ENCODE results near the gene SLC6A11. TPM values are rescaled to one million over a fixed set of nuclear protein-coding genes. Genes with fewer than 3 reads are reported as not detected.
A peak's percentile ranks its signal among the peaks of the same experiment; 100 is the strongest.

The SLC6A11 gene
- total RNA-seq, 1 experiment from 2014 or later, result 1.5 TPM

DNA sequence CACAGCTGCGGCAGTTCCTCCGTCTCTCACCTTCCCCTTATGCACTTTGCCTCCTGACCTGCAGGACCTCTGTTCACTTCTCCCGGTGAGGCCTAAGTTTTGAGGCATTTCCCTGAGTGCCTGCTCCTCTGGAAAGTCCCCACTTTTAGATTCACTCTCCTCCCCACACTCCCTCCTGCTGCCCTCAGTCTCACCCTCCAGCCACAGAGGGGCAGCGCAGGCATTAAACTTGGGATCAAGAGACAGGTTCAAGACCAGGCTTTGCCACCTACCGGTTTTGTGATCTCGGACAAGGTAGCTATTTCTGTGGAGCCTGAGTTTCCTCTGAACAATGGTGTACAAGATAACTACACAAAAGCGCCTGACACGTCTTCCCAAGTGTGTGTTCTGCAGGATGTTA lies 19.4 kb downstream of the SLC6A11 start:
- Histone ChIP-seq H3T11ph (ENCODE audit: low read length) (no peak overlapping the region), H4K5ac (ENCODE audit: insufficient read length, low read depth, low read length) (no peak overlapping the region), H4K91ac (ENCODE audit: insufficient read length, low read depth, low read length) (no peak overlapping the region), H2BK5ac (ENCODE audit: insufficient read length, low read length) (no peak overlapping the region), H2BK12ac (ENCODE audit: insufficient read length, low read depth, low read length) (no peak overlapping the region), H3K9ac (ENCODE audit: extremely low read depth, insufficient read length, low read length) (no peak overlapping the region), H3K4me1 (ENCODE audit: insufficient read depth, low read length) (no peaks in the 10 kb centered on the region), H3K23me2 (ENCODE audit: insufficient read length, low read depth, low read length, poor library complexity, severe bottlenecking) (no peaks in the 10 kb centered on the region), H3K4ac (ENCODE audit: low read depth, low read length) (no peak overlapping the region), H3K79me2 (ENCODE audit: insufficient read depth, low read length) (no peaks in the 10 kb centered on the region), H3K18ac (ENCODE audit: insufficient read length, low read depth, low read length) (no peak overlapping the region), H3K27me3 (ENCODE audit: insufficient read depth, low read length) (no peaks in the 10 kb centered on the region), H2BK15ac (ENCODE audit: low read depth, low read length) (no peak overlapping the region), H3K27ac (ENCODE audit: insufficient read length, low read depth, low read length) (no peak overlapping the region), H3K14ac (ENCODE audit: insufficient read depth, low read length) (no peak overlapping the region), H3K9me3 (ENCODE audit: control insufficient read depth, low read depth, low read length) (no peaks in the 10 kb centered on the region), H4K8ac (replicated peaks; ENCODE audit: insufficient read length, low read depth, low read length) (no peak overlapping the region), H3K79me1 (ENCODE audit: insufficient read depth, low read depth, low read length, poor library complexity, severe bottlenecking) (no peaks in the 10 kb centered on the region), H2AK5ac (ENCODE audit: insufficient read length, low read length) (no peak overlapping the region), H3K56ac (ENCODE audit: insufficient read length, low read depth, low read length) (no peak overlapping the region), H2BK20ac (ENCODE audit: low read depth, low read length, poor library complexity, severe bottlenecking) (no peak overlapping the region), H4K20me1 (ENCODE audit: control insufficient read depth, insufficient read depth, insufficient read length) (no peaks in the 10 kb centered on the region), H3K4me2 (ENCODE audit: insufficient read depth, insufficient read length, low read length) (no peak overlapping the region), H3K23ac (ENCODE audit: insufficient read length, low read depth, low read length) (no peak overlapping the region), H2AFZ (ENCODE audit: low read length) (no peak overlapping the region), H2BK120ac (ENCODE audit: low read depth, low read length, poor library complexity, severe bottlenecking) (no peak overlapping the region)
- Mint-ChIP-seq H3K27me3 (ENCODE audit: low read depth) (peaks cover 26% of the 10 kb centered on the region), H3K4me3 (no peak overlapping the region), H3K9me3 (no peaks in the 10 kb centered on the region; a peak in 1 of 5 replicates), H3K27ac (no peak overlapping the region), H3K36me3 (ENCODE audit: insufficient read depth in 1 of 3, low read depth in 3 of 3) (no peaks in the 10 kb centered on the region; a peak in 1 of 7 replicates), H3K4me1 (peaks cover 3 to 10% of the 10 kb centered on the region in 2 experiments; a peak in 3 of 4 replicates)
- TF ChIP-seq, protein P1, sequence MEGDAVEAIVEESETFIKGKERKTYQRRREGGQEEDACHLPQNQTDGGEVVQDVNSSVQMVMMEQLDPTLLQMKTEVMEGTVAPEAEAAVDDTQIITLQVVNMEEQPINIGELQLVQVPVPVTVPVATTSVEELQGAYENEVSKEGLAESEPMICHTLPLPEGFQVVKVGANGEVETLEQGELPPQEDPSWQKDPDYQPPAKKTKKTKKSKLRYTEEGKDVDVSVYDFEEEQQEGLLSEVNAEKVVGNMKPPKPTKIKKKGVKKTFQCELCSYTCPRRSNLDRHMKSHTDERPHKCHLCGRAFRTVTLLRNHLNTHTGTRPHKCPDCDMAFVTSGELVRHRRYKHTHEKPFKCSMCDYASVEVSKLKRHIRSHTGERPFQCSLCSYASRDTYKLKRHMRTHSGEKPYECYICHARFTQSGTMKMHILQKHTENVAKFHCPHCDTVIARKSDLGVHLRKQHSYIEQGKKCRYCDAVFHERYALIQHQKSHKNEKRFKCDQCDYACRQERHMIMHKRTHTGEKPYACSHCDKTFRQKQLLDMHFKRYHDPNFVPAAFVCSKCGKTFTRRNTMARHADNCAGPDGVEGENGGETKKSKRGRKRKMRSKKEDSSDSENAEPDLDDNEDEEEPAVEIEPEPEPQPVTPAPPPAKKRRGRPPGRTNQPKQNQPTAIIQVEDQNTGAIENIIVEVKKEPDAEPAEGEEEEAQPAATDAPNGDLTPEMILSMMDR (conservative IDR thresholded peaks at IDR 0.05), result peak; percentile 48; the same call in 2 of the 3 replicates
- no CpG with 5 or more reads among the region's 8 CpGs for WGBS (ENCODE audit: extremely low coverage, insufficient read length, low lambda C conversion rate)
- peak; percentile 47 for DNase-seq
